Measurements from ENCODE around the gene CD163L1.
"Not testable (repeated sequence)": the region's sequence is repeated elsewhere in the genome, so short reads cannot be mapped to it uniquely, and the experiment has no call there.

The CD163L1 gene

DNA sequence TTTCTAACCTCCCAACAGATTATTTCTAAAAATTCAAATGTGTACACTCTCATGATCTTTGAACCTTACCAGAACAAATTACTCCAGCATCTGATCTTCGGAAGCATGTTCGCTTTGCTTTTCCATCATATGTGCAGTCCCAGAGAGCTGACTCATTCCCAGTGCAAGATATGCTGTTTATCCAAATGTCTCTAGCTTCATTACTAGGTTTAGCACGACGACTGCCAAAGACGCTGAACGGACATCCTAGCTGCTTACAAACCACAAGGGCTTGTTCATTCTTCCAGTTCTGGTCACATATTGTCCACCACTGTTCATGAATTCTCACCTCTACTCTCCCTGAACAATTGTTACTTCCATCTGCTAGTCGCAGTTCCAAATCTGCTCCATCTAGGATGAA is 40.5 kb downstream of the CD163L1 start:
- DNase-seq = no peak

DNA sequence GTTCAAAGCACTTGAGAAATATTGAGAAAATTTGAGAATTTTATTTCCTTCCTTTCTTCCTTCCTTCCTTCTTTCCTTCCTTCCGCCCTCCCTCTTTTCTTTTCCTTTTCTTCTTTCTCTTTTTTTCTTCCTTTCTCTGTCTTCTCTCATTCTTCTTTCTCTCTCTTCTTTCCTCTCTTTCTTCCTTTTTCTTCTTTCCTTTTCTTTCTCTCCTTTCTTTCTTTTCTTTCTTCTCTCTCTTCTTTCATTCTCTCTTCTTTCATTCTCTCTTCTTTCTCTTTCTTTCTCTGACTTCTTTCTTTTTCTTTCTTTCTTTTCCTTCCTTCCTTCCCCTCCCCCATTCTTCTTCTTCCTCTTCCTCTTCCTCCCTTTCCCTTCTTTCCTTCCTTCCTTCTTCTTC is 44.9 kb downstream of the CD163L1 start:
- no peak for DNase-seq

DNA sequence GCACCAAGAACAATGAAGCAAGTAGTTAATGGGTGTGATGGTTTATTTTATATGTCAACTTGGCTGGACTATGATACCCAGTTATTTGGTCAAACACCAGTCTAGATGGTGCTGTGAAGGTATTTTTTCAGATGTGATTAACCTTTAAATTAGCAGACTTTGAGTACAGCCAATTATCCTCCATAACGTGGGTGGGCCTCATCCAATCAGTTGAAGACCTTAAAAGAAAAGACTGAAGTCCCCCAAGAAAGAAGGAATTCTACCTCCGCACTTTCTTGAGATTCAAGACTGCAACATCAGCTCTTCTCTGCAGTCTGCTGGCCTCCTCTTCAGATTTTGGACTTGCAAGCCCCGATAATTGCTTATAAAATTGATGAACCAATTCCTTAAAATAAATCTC is 47.5 kb downstream of the CD163L1 start:
- DNase-seq = no peak

DNA sequence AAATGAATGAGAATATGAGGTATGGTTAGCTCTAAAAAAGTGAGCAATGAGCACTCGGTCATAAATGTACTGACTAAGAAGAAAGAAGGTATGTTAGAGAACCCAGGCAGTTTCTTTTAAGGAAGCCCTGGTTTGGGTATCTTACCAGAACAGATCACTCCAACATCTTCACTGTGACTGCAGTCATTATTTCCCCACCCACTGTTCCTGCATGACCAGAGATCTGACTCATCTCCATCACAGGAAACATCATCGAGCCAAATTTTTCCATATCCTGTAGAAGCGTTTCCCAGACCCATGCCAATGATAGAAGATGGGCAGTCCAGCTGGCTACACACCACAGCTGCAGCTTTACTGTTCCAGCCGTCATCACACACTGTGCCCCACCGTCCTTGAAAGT is 48.0 kb downstream of the CD163L1 start:
- no peak for DNase-seq

DNA sequence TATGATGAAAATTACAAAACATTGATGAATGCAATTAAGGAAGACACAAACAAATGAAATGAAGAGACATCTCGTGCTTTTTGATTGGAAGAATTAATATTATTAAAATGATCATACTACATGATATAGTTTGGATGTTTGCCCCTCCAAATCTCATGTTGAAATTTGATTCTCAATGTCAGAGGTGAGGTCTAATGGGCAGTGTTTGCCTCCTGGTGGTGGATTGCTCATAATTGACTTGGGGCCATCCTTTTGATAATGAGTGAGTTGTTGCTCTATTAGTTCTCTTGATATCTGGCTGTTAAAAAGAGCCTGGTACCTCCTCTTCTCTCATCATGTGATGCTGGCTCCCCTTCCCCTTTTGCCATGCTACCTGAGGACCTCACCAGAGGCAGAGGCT is 56.7 kb downstream of the CD163L1 start:
- no peak for DNase-seq

DNA sequence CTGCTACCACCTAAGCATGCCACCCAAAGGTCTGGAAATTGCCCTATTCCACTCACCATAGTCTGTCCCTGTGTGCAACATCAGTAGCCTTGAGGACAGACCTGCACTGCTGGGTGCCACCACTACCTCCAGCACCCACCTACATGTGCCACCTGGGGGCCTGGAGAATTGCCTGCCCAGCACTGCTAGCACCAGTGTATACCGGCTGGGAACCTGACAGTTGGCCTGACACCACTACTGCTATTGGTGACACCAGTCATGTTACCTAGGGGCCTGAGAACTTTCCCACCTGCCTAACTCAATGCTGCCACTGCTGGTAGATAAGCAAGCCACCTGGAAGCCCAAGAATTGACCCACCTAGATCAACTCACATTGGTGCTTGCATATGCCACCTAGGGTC is 60.8 kb downstream of the CD163L1 start:
- DNase-seq = no peak

DNA sequence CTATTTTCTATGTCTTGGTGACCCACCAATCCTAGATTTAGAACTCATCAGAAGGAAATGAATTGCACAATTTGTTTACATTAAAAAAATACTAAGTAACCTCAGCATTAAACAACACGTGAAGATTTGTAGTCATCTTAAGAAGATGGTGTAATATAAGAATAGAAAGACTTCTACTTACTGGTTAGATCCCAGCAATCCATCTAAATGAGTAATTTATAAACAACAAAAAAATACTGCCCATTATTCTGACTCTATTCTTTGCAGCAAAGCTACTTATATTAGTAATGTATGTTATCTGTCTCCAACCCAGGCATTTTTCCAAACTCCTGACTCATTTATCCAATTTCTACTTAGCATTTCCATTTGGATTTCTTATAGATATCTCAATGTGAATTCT is 67.8 kb downstream of the CD163L1 start:
- DNase-seq = no peak

DNA sequence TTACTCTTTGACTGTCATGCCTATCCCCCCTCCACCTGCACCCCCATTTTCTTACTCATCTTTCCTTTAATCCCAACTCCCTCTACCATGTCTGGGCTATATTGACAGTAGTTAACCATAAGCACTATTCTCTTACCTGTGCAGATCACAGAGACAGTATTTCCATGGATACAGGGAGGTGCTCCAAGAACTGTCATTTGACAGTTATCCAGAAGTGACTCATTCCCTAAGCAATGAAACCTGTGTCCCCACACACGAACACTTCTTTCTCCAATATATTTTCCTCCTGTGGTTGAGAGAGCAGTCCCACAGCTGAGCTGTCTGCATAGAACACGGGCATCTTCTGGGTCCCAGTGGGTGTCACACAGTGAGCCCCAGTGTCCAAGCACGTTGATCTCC is 68.8 kb downstream of the CD163L1 start:
- no peak for DNase-seq

DNA sequence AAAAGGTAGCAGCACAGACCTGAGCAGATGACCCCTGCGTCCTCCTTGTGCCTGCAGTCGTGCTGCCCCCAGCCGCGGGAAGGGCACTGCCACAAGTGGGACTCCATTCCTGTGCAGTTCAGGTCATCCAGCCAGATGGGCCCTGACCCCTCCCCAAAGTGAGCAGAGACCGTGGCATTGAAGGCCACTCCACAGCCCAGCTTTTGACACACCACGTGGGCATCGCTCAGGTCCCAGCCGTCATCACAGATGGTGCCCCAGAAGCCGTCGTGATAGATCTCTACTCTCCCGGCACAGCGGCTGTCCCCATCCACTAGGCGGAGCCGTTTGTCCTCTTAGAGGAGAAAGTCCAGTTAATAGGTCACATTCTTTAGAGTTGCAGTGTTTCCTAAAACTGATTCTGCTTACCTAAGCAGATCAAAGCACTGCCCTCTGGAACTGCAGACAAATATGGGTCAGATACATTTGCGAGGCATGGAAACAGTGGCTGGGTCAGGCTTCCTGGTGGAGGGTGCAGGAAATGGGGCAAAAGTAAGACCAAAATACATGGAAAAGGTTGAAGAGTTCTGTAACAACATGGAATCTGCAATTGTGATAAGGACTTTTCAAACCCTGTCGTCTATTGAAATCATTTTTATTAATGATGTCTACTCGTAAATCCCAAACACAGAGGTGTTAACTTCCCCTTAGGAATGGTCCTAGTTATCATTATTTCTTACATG is 69.4 kb downstream of the CD163L1 start:
- no peak for DNase-seq

DNA sequence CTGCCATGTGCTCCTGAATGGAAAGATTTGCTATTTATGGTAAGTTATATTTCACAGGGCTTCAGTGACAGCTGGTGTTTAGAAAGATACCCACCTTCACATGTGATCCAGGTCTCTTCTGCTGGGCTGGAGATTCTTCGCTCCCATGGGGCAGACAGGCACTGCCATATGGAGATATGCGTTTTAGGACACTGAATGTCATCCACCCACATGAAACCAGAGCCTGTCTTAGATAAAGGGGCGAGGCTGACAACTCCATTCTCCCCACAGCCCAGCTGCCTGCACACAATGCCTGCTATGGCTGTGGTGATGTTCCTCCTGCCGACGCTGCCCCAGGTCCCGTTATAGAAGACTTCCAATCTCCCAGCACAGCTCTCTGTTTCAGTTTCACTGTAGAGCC is 70.7 kb downstream of the CD163L1 start:
- no peak for DNase-seq

DNA sequence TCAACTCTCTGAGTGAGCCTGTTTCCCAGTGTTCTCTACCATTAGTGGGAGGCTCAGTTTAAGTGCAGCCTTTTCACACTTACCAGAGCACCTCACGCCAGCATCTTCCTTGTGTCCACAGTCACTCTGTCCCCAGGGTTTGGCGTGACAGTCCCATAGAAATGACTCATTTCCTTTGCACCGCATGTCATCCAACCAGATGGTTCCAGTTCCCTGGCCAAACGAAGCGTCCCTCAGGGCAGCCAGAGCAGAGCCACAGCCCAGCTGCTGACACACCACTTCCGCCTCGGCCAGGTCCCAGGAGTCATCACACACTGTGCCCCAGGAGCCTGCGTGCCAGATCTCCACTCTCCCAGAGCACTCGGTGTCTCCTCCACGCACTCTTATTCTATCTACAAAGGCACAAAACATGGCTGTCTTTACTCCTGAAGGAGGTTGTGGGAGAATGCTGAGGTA is 74.7 kb downstream of the CD163L1 start:
- no peak for DNase-seq

DNA sequence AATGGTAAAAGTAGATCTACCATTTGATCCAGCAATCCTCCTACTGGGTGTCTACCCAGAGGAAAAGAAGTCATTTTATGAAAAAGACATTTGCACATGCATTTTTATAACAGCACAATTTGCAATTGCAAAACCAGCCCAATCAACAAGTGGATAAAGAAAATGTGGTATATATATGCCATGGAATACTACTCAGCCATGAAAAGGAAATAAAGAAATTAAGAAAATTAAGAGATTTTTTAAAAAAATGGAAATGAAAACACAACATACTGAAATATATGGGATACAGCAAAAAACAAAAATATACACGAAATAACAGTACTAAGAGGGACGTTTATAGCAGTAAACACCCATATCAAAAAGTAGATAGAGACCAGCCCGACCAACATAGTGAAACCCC is 81.2 kb downstream of the CD163L1 start:
- DNase-seq = no peak

DNA sequence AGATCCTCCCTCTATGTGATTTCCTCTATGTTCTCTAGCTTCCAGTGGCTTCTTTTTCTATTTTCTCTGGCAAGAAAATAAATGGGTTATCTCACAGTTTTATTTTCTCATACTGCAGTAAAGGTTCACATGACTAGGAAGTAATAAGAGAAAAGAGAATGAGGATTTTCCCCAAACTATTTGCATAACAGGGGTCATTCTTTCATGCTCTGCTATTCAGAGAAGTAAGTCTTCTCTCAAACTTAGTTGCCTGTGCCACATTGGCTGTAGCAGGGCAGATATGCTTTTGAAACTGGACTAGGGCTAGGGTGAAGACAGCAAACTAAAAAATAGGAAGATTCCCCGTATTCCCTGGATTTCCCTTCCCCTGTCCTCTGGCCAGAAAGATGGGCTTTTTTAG is 82.7 kb downstream of the CD163L1 start:
- DNase-seq = no peak

DNA sequence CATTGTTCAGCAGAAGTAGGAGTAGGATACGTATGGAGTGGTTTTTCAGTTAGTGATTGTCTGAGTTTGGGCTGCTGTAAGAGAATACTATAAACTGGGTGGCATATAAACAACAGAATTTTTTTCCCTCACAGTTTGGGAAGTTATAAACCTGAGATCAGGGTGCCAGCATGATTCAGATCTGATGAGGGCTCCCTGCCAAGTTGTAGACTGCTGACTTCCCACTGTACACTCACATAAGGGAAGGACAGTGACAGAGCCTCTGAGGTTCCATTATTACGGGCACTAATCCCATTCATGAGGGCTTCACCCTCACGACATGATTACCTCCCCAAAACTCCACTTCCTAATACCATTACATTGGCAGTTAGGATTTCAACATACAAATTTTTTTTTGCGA is 89.4 kb downstream of the CD163L1 start:
- no peak for DNase-seq

DNA sequence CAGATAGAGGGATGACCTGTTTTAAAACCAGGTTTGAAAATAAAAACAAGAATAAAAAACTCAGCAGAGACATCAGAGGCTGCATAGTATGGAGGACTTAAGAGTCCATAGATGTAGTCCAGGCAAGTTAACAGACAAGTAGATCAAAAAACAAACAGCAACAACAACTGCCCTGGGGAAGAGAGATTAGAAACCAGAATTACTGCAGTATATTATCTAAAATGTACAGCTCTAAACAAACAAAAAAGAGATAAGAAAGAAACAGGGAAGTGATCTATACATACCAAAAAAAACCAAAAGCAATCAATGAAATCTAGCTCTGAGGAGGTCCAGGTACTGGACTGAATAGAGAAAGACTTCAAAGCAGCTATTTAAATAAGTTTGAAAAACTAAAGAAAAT is 91.3 kb downstream of the CD163L1 start:
- no peak for DNase-seq

DNA sequence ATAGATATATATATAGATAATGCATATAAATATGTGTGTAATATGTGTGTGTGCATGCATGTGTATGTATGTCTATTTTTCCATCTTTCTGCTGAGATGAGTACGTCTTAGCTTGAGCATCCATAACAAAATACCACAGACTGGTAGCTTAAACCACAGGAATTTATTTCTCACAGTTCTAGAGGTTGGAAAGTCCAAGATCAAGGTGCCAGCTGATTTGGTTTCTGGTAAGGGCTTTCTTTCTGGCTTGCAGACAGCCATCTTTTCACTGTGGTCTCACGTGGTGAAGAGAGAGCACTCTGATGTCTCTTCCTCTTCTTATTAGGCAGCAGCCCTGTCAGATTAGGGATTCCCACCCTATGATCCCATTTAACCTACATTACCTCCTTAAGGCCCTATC is 92.8 kb downstream of the CD163L1 start:
- DNase-seq = no peak

DNA sequence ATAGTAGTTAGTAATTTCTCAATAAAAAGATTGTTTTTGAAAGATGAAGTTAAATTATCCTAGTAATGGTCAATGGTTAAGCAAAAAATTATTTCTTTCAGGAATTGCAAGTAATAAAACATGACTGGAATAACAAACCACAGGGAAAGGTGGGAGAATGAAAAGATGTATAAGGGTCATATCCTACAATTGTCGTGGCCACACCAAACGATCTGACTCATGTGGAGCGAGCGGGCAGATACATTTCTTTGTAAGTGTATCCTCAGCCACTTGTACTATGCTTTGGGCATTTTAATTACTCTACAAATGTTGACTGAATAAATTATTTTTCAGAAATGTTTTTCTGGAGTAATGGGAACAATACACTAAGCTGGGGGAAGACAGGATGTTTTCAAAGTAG is 94.5 kb downstream of the CD163L1 start:
- DNase-seq = no peak

DNA sequence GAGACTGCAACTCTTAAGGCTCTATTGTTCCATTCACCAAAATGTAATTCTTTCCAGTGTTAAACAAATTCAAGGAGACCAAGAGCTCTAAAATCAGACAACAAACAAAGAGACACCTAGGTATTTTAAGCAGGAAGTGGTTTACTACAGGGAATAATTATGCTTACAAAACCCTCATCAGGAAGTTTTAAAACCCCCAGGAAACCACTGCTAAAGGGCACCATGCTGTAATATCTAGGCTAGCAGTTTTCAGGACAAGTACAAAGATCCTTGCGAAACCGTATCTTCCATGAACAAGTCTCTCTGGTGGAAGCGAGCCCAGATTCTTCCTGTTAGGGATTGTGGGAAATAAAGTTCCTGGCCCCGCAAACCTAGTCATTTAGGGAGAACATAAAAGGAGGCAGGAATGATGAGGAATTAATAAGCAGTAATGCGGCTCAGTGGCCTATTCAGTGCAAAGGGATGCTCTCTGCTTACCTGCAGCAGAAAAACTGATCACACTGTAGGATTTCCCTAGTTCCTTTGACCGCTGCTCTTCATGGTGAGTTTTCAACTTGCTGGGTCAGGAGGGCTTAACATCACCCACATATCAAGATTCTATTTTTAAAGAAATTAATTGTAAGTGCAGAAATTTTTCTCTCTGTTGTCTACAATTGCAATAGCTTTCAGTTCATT is 97.3 kb downstream of the CD163L1 start:
- no peak for DNase-seq

DNA sequence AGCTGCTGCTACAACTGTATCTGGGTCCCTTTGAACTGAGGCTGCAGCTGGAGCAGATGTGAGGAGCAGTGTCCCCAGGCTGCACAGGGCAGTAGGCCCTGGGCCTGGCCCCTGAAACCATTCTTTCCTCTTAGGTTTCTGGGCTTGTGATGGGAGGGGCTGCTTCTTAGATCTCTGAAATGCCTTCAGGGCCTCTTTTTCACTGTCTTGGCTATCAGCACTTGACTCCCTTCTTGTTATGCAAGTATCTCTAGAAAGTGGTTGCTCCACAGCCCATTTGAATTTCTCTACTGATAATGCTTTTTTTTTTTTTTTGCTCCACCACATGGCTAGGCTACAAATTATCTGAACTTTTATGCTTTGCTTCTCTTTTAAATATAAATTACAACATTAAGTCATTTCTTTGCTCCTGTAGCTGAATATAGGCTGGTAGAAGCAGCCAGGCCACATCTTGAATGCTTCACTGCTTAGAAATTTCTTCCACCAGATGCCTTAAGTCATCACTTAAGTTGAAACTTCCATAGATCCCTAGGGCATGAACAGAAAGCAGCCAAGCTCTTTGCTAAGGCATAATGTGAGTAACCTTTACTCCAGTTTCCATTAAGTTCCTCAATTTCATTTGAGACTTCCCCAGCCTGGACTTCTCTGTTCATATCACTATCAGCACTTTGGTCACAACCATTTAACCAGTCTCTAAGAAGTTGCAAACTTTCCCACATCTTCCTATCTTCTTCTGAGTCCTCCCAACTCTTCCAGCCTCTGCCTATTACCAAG is 98.9 kb downstream of the CD163L1 start:
- DNase-seq = no peak

DNA sequence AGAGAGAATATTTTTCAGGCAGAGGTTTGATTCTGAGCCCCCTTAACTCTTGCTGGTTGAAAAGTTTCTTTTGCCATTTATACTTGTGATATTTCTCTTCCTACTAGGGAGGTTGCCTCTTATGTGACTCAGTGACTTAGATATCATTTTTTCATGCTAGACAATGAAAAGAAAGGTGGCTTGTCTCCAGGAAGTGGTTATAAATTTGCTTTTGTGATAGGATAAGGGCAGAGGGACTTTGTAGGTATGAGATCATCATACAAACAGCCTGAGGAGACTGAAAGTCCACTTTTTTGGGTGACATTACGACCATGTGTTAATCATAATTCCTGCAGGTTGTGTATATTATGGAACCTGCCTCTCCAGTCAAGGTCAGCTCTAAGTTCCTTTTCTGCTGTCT is 104.3 kb downstream of the CD163L1 start:
- DNase-seq = no peak

DNA sequence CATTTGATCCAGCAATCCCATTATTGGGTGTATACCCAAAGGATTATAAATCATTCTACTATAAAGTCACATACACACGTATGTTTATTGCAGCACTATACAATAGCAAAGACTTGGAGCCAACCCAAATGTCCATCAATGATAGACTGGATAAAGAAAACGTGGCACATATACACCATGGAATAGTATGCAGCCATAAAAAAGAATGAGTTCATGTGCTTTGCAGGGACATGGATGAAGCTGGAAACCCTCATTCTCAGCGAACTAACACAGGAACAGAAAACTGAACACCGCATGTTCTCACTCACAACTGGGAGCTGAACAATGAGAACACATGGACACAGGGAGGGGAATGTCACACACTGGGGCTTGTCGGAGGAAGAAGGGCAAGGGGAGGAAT is 106.2 kb downstream of the CD163L1 start:
- DNase-seq = not testable (repeated sequence)

DNA sequence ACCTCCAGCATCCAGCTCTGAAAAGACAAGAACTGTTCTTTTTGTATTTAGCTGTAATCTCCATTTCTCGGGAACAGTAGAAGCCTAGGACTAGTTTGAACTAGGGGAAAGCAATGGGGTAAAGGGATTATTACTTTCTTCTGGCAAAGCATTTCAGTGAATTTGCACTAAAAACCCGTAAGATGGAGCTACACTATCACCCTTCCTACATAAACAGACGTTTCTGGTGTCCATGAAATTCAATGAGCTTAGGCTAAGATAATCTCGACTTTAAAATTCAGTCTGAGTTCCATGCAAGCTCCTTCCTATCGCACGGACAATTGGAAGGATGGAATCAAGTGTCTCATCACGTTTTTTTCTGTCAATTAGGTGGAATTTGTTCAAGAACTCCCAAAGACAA is 116.0 kb downstream of the CD163L1 start:
- DNase-seq = no peak

DNA sequence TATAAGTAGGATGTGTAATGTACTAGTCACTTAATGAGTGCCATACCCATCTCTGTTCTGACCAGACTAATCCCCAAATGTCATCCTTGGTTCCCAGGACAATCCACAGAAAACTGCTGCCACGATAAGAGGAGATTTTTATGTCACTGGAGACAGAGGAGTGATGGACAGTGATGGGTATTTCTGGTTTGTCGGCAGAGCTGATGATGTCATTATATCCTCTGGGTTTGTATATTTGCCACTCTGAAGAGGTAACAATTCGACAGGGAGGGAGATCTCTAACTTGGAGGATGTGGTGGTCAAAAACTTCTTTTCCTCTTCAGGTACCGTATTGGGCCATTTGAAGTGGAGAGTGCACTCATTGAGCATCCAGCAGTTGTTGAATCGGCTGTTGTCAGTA is 119.8 kb downstream of the CD163L1 start:
- no peak for DNase-seq

DNA sequence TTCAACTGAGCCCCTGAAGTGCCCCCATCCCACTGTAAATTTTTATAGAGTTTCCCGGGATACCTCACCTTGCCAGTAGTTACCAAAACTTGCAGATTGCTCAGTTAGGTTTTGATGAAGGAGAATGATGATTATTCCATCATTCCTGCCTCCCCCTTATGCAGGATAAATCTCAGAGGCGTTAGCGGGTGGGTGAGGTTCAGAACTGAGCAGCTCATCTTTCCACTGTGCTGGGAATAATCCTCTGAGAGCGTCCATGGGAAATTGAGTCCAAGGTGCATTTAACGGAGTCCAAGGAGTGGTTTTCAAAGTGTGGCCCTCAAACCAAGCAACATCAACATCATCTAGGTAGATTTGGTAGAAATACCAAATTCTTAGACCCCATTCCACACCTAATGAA is 121.4 kb downstream of the CD163L1 start:
- DNase-seq = no peak
